HG03064 (cell line): ENCODE data around the gene ADGRA3.

Source experiments
- ATAC-seq: cut with Tn5 transposase; IDR thresholded peaks from one replicate; pipeline ENCODE4 v1.9.1; 2021; ENCODE audit warnings: low read depth; ENCODE audit not compliant: unreplicated experiment

ADGRA3 gene, protein sequence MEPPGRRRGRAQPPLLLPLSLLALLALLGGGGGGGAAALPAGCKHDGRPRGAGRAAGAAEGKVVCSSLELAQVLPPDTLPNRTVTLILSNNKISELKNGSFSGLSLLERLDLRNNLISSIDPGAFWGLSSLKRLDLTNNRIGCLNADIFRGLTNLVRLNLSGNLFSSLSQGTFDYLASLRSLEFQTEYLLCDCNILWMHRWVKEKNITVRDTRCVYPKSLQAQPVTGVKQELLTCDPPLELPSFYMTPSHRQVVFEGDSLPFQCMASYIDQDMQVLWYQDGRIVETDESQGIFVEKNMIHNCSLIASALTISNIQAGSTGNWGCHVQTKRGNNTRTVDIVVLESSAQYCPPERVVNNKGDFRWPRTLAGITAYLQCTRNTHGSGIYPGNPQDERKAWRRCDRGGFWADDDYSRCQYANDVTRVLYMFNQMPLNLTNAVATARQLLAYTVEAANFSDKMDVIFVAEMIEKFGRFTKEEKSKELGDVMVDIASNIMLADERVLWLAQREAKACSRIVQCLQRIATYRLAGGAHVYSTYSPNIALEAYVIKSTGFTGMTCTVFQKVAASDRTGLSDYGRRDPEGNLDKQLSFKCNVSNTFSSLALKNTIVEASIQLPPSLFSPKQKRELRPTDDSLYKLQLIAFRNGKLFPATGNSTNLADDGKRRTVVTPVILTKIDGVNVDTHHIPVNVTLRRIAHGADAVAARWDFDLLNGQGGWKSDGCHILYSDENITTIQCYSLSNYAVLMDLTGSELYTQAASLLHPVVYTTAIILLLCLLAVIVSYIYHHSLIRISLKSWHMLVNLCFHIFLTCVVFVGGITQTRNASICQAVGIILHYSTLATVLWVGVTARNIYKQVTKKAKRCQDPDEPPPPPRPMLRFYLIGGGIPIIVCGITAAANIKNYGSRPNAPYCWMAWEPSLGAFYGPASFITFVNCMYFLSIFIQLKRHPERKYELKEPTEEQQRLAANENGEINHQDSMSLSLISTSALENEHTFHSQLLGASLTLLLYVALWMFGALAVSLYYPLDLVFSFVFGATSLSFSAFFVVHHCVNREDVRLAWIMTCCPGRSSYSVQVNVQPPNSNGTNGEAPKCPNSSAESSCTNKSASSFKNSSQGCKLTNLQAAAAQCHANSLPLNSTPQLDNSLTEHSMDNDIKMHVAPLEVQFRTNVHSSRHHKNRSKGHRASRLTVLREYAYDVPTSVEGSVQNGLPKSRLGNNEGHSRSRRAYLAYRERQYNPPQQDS (N-terminal part only)

DNA sequence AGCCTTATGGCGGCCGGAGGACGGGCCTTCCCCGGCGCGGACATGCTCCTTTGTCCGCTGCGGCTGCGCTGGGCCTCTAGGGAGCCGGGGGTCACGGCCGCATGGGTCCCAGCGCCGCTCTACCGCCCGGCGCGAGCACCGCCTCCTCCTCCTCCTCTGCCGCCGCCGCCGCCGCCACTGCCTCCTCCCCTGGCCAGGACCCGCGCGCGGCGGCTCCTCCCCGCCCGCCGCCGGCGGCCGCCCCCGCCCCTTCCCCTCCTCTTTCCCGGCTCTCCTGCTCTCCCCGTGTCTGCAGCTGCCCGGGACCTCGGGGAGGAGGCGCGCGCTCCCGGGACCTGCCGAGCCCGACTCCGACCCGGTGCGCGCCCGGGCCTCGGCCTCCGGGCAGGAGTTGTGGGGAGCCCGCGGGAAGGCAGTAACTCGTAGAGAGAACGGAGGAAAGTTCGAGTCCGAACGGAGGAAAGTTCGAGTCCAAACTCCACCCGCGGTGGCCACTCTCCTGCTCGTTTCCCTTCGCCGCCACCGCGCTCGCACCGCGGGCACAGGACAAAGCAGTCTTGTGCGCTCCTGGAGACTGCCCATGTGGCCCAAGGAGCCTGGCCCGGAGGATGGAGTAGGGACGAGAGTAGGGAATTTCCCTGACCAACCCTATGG is at the start of gene ADGRA3:
ADGRA3 (minus strand) TSS at position 179 of the 654 bp plus-strand sequence. CDS start 282 bp downstream, outside the sequence.
- no peak for ATAC-seq

DNA sequence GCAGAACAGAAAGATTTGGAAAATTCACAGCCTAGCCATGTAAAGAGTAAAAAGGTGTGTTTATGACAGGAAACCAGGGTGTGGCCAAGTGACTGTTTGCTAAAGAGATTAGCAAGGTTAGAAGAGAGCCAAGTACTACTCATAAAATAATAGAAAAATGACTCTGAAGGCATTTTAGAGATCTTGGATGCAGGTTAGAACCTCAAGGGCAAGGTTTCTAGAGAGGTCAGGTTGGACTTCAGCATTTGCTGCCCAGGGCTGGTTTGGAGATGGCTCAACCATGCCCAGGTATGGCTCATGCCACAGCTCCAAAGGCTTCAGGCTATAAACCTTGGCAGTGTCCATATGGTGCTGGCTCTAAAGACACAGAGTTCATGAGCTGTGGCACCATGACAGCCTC is 40.6 kb upstream of the ADGRA3 start:
- ATAC-seq: no peak

DNA sequence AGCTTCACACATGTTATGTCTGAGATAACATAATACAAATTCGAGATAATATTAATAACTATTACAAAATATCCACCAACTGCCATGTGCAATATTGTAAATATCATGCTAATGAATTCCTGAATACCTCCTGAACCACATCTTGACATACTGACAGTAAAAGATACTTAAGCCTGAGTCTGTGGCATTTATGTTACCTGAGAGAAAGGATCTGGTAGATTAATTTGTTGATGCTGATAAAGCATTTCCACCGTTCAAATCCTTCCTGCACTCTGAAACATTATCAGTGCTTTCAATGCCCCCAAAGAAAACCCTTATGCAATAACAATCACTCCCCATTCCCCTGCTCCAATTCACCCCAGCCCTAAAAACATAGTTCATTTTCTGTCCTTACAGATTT is 38.8 kb upstream of the ADGRA3 start:
- ATAC-seq: no peak

DNA sequence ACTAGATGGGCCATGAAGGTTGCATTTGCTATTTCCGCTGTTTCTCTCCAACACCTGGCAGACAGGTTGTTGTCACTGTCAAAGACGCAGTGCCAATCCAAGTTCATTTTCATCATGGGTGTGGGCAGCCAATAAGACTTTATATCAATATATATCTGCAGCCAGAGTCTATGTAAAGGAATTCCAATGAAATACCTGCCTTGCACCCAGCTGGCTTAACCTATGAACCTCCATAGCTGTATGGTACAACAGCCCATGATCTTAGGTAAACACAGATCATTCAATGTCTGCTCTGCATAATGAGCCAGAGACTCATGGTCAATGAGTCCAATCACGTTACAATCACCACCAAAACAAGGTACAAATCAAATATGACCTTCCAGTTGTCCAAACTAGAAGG is 37.7 kb upstream of the ADGRA3 start:
- no peak for ATAC-seq

DNA sequence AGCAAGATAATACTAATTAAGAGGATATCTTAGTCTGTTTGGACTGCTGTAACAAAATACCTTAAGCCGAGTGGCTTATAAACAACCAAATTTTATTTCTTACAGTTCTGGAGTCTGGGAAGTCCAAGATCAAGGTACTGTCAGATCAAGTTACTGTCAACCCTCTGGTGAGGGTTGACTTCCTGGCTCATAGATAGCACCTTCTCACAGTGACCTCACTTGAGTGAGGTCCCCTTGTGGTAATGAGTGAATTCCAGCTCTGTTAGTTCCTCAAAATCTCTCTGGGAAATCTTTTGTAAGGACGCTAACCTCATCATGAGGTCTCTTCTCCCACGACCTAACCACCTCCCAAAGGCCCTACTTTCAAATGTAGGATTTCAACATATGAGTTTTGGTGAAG is 36.9 kb upstream of the ADGRA3 start:
- ATAC-seq: no peak

DNA sequence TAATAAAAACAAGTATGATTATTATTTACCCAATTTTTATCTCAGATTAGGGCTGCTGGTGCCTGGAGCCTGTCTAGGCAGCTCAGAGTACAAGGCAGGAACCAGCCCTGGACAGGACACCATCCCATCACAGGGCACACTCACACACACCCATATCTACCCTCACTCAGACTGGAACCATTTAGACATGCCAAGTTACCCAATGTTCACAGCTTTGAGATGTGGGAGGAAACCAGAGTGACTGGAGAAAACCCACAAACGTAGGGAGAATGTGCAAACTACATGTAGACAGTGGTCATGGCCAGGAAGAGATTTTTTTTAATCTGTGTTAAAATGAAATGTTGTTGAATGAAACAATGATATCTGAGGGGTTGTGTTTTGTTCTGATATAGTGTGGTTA is 35.7 kb upstream of the ADGRA3 start:
- no peak for ATAC-seq

DNA sequence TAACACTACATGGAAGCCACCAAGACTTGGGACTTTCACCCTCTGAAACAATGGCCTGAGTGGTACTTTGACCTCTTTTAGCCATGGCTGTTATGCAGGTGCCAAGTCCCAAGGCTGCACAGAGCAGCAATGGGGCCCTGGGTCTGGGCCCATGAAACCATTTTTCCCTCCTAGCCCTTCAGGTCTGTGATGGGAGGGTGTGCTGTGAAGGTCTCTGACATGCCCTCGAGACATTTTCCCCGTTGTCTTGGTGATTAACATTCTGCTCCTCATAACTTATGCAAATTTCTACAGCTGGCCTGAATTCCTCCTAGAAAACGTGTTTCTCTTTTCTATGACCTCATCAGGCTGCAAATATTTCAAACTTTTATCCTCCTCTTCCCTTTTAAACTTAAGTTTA is 30.4 kb upstream of the ADGRA3 start:
- ATAC-seq: no peak

DNA sequence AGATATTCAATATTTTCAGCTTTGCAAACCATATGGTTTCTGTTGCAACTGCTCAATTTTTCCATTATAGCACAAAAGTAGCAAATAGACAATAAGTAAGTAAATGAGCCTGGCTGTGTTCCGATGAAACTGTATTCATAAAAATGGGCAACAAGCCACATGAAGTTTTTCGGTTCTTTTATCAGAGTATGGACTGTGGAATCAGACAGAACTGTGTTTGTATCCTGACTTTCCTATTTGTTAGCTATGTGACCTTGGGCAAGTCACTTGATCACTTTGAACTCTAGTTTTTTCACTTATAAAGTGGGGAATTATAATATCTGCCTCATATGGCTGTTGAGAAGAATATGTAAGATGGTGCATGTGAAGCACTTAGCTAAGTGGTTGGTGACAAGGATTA is 23.4 kb upstream of the ADGRA3 start:
- no peak for ATAC-seq

DNA sequence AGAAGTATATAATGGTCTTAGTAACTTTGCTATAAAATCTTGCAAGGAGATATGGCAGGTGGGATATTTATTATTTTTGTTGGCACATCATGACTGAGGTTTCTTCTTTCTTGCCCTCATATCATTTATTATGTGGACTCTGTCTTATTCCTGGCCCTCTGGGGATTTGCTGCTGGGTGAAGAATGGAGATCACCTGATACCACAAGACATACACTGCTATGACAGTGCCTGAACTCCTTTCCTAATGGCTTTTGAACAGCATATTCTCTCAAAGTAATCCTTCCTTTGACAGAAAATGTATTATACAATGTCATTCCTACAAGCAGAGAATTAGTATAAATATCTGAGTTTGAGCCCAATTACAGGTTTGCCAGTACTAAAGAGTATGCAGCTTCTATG is 22.0 kb upstream of the ADGRA3 start:
- ATAC-seq: no peak

DNA sequence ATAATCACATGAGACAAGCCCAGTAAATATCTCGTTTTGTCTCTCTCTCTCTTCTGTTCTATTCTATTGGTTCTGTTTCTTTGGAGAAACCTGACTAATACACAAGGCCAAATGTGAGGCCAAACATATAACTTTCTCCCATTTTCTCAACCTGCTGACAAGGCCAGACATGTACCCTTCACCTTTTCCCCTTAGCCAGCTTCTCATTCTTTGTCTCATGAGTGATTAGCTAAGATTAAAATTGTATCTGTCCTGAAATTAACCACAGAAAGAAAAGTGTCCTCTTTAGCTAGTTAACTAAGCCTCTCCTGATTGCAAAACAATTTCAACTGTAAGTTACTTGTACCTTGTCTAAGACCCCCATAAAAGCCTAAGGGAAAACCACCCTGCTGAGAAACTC is 18.5 kb upstream of the ADGRA3 start:
- ATAC-seq: no peak

DNA sequence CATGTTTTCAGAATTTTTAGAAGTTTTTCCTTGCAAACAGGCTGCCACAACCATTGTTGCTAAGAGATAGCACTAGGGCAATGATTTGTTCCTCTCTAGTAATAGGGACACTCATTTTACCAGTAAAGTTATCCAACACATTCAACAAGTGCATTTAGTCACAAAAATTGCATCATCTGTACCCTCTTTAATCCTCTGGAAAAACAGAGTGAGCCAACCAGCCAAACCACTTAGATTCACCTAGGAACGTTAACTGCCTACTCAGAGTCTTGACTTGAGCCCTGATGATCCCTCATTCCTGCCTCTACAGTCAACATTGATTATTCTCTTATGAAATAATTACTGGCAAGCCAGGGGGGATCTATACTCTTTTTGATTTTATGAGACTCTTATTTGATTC is 17.0 kb upstream of the ADGRA3 start:
- no peak for ATAC-seq

DNA sequence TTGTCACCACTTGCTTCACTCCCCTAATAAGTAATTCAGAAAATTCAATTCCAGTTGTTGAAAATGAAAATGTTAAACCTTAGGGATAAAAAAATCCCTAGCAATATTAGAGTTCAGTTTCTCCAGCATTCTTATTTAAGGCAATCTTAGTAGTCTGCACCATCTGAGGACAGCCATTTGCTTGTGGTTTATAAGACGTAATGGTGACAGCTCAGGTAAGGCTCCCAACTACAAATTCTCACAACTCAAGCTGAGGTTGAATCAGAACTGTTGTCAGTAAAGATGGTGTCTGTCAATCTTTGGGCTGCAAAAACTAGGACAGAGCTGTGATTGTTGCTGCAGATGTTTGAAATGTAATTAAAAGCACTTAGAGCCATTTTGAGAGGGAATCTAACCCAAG is 16.3 kb upstream of the ADGRA3 start:
- ATAC-seq: no peak

DNA sequence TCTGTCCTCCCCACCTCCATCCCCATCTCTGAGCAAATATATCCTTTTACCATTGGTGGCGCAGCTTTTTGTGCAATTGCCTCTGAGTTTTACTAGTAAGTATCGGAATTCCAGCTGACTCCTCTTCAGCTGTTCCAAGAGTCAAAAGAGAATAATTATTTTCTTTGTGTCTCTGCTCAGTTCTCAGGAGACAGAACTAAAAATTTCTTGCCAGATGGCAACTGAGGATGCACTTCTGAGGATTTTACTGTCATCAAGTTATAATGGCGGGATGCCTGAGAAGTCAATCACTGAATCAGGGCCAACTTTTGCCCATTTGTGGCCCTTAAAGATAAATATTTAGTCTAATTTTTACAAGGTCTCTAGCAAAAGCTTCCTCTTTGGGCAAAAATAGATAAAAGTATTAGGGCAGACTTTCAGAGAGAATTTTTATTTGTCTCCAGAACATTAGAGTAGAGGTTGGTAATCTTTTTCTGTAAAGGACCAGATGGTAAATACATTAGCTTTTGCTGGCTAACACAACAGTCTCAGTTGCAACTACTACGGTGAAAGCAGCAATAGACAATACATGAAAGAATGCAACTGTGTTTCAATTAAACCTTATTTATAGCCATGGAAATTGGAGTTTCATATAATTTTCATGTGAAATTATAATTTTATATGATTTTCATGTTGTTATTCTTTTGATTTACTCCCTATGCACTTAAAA is 15.6 kb upstream of the ADGRA3 start:
- no peak for ATAC-seq

DNA sequence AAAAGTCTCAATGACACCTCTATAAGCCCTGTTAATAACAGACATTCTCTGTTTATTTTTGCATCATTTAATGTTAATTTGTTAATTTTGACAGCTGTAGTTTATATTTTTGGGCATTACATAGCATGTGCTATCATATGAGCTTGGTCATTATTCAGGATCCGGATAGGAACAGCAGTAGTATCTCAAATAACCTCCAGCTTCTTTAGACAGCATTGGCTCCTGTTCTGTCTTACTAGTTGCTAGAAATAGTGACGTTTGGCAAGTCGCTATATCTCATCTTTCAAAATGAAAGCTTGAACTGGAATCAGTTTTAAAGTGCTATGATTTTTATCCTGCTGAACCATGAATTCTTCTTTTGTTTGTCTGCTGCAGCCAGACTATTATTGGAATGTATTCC is 9.0 kb upstream of the ADGRA3 start:
- no peak for ATAC-seq

DNA sequence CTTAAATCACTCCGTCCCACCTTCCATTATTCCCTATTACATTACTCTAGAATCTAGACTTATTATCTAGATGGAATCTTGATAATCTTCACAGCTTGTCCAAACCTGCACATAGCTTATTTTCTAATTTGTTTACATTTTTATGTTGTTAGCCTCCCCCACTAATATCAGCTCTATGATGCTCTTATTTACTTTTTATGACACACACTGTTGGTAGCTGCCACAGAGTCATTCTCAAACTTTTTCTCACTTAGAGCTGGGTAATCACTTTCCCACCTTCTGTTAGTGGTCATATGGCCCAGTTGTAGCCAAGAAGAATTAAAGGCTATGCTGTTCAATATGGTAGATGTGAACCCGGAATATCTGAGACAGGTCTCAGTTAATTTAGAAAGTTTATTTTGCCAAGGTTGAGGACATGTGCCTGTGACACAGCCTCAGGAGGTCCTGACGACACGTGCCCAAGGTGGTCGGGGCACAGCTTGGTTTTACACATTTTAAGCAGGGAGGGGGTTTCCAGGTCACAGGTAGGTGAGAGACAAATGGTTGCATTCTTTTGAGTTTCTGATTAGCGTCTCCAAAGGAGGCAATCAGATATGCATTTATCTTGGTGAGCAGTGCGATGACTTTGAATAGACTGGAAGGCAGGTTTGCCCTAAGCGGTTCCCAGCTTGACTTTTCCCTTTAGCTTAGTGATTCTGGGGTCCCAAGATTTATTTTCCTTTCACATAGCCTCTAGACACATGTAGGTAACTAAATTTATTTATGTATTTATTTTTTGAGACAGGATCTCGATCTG is 7.0 kb upstream of the ADGRA3 start:
- no peak for ATAC-seq

DNA sequence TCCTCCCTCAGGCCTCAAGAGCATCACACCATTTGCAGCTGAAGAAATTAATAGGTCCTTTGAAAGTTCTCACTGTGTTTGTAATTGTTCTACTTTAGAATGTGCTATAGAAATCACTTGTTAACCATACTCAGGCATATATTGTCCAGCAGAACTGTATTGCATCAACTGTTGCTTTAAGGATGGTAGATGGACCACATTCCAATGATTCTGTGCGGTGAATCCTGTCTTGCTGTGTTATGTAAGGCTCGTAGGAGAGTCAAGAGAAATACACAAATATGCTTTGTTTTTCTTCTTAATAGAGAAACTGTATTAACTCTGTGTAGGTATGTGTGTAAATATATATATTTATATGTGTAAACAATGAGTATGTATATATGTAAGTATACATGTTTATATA is 6.3 kb upstream of the ADGRA3 start:
- no peak for ATAC-seq

DNA sequence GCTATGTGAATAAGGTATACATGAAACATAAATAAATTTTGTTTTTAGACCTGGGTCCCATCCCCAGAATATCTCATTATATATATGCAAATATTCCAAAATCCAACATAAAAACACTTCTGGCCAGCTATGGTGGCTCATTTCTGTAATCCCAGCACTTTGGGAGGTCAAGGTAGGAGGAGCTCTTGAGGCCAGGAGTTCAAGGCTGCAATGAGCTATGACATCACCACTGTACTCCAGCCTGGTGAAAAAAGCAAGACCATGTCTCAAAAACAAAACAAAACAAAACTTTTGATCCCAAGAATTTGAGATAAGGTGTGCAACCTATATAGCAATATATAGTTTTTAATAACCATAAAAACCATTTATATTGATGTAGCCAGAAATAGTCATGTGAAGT is 5.4 kb upstream of the ADGRA3 start:
- no peak for ATAC-seq

DNA sequence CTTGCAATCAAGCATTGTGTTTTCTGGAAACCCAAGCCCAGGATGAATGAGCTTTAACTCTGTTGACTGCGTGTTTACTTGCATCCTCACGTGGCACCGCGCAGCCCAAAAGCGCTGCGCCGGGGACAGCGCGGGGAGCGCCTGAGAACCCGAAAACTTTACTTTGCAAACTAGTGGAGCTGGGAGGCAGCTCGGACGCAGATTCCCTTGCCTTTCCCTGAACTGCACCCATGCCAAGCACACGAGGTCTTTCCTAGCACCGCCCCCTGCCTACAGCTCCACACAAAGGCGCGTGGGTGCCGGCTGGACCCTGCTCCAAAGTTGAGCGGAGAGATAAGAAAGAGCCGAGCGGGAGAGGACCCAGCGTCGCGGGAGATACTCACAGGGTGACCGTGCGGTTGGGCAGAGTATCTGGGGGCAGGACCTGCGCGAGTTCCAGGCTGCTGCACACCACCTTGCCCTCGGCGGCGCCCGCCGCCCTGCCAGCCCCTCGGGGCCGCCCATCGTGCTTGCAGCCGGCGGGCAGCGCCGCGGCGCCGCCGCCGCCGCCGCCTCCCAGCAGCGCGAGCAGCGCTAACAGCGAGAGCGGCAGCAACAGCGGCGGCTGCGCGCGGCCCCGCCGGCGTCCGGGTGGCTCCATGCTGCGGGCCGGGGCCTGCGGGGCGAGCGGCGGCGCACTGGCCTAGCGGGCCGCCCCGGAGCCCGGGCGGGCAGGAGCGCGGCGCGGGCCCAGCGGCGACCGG is 550 bp downstream of the ADGRA3 start:
- no peak for ATAC-seq
